GM13977 (cell line): ENCODE data around the gene NPNT.

Experiments used
- DNase-seq: peaks from one replicate; pipeline ENCODE4 v3.0.0; 2012; ENCODE audit warnings: low spot score
- in situ Hi-C: fragments of 300-500 bp; cut with MboI; formaldehyde crosslinking; loops from one replicate; pipeline ENCODE4 v1.12.0; 2022; ENCODE audit warnings: low sequenced_read_pairs, low pct_unique_long_range_greater_than_20kb, mixed read lengths, inconsistent platforms; ENCODE audit not compliant: unreplicated experiment
- TF ChIP-seq, protein P1 (sequence below): IDR thresholded peaks from 2 replicates; pipeline ENCODE4 v1.5.1; 2012; ENCODE audit warnings: mild to moderate bottlenecking, control low read depth; ENCODE audit not compliant: insufficient read depth; ENCODE audit errors: extremely low read depth, missing control alignments

NPNT gene

DNA sequence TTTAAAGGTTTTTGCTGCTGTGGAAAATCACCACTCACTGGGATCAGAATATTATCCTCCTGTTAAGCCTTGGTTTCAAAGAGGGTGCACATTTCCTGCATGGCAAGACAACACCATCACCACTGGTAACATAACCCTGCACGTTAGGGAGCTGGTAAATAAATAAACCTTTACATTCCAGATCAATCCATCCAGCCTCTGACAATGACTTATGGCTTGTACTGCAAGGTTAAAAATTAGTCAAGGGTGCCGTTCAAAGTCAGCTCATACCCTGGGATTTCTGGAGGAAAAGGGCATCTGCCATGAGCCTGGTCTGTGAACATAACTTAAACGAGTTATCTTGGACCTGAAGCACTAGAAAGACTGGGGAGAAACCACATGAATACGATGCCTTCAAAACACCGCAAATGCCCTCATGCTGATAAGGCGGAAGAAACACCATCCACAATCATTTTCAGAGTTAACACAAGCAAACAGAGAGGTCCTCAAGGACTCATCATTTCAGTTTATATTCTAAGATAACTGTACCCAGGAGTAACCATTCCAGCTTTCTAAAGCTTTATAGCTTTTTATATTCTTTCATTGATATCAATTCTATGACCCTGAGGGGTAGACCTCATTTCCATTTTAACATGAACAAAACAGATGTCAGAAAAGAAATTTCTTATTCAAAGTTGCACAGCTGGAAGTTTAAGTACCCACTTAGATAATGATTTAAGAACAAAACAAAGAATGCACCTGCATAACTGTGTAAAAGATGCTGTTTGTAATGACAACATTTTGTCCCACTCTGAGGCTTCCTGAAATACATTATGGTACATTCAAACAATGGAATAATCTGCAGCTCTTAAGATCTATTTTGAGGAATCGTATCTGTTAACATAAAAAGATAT, 103.1 kb downstream of the NPNT start:
- in situ Hi-C loops = no loop called here
- TF ChIP-seq, protein P1, sequence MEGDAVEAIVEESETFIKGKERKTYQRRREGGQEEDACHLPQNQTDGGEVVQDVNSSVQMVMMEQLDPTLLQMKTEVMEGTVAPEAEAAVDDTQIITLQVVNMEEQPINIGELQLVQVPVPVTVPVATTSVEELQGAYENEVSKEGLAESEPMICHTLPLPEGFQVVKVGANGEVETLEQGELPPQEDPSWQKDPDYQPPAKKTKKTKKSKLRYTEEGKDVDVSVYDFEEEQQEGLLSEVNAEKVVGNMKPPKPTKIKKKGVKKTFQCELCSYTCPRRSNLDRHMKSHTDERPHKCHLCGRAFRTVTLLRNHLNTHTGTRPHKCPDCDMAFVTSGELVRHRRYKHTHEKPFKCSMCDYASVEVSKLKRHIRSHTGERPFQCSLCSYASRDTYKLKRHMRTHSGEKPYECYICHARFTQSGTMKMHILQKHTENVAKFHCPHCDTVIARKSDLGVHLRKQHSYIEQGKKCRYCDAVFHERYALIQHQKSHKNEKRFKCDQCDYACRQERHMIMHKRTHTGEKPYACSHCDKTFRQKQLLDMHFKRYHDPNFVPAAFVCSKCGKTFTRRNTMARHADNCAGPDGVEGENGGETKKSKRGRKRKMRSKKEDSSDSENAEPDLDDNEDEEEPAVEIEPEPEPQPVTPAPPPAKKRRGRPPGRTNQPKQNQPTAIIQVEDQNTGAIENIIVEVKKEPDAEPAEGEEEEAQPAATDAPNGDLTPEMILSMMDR = no peak
- DNase-seq = no peak

DNA sequence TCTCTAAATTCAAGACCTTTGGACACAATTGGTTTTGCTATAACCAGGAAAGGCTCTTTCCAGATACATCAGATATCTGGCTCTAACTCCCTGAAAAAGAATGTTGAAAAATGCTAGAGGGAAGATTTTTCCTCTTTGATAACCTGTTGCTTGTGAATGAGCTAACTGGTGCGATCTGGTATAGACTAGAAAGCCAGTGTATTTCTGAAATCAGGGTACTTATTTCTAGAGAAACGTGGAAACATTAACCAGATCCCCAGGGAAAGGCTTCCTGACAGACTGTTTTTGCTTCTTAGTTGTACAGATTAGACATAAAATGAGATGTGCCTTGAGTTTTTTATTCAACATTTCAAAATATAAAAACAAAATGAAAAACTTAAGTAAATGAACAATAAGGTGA, 107.7 kb downstream of the NPNT start:
- TF ChIP-seq, protein P1 = no peak
- in situ Hi-C loops = no loop called here
- no peak for DNase-seq

DNA sequence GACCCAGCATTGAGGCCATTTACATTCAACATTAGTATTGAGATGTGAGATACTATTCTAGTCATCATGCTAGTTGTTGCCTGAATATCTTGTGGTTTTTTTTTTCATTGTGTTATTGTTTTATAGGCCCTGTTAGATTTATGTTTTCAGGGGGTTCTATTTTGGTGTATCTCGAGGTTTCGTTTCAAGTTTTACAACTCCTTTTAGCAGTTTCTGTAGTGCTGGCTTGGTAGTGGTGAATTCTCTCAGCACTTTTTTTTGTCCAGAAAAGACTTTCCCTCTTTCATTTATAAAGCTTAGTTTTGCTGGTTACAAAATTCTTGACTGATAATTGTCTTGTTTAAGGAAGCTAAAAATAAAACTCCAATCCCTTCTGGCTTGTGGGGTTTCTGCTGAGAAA, 115.5 kb downstream of the NPNT start:
- in situ Hi-C loops = no loop called here
- TF ChIP-seq, protein P1 = no peak
- DNase-seq = no peak

- in situ Hi-C loops = no loop called here
- DNase-seq = no peak
- TF ChIP-seq, protein P1 = no peak
Measured at GRCh38 chr4:106011387-106011786, 116.1 kb downstream of the NPNT start.

DNA sequence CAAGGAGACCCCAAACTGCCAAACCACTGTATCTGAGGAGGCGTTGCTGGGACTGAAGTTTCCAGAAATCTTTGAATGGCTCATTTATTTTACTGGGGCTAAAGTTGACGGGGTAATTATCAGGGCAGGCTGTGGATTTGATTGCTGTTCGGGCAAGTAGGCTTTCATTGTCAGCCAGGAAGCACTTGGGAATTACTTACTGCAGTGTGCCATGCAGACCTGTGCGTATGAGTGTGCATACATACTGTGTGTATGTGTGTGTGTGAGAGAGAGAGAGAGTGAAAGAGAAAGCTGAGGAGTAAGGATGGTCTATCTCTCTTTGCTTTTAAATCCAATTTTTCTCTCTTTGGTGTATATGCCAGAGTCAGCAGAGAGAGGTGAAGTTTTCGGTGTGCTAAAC, 122.7 kb downstream of the NPNT start:
- TF ChIP-seq, protein P1 = no peak
- DNase-seq = no peak
- in situ Hi-C loops = no loop called here

GRCh38 chr4:106019771-106020170, 124.5 kb downstream of the NPNT start:
- no peak for DNase-seq
- in situ Hi-C loops = no loop called here
- TF ChIP-seq, protein P1 = no peak
